GM15510 (cell line): ENCODE results near the gene CIB4.

ENCODE experiments used
- POLR2A ChIP-seq: IDR thresholded peaks from 3 replicates; pipeline ENCODE4 v1.6.1; 2011; ENCODE audit warnings: borderline replicate concordance; ENCODE audit not compliant: insufficient read length; ENCODE audit errors: extremely low read depth

CIB4 gene

DNA sequence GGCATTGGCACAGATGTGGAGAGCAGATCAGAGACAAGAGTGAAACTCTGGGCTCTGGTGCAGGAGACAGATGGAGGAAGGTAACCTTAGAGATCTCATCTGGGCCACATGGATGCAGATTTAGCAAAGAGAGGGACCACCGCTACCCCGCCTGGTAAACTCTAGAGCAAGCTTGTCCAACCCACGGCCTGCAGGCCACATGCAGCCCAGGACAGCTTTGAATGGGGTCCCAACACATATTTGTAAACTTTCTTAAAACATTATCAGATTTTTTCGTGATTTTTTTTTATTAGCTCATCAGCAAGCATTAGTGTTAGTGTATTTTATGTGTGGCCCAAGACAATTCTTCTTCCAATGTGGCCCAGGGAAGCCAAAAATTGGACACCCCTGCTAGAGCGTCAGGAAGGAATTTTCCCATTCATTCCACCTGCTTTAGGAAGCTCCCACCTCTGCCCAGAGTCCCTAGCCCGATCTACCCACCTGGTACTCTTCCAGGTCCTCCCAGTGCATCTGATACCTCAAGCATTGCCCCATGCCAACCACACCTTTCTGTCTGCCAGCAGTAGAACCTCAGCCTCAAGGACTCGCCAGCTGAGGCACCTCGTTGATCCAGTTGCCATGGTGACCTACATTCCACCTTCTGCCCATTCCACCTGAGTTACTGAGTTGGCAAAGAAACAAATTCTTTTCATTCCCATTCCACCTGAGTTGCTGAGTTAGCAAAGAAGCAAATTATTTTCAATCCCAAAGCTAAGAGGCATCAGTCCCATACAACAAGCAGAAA is at the start of gene CIB4:
Gene CIB4, minus strand, starts transcription at position 586 of the 784 bp plus-strand sequence. Its CDS starts 52 bp downstream, at position 534.
- no peak for TF ChIP-seq POLR2A

DNA sequence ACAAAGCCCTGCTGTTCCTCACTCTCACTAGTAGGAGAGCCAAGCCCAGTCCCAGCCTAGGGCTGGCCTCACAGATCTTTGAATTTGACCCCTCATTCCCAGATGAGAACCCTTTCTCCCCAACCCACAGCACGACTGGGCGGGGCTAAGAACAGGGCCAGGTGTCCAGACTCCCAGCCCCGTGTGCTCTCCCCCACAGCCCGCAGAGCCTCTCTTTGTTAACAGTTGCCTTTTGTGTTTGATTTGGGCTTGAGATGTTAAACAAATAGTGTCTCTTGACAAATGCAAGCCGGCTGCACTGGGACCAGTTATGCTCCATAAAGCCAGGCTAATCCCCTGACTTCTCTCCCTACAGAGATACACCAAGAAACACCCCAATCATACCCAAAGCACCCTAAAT is 46.6 kb upstream of the CIB4 start:
- TF ChIP-seq POLR2A: no peak

DNA sequence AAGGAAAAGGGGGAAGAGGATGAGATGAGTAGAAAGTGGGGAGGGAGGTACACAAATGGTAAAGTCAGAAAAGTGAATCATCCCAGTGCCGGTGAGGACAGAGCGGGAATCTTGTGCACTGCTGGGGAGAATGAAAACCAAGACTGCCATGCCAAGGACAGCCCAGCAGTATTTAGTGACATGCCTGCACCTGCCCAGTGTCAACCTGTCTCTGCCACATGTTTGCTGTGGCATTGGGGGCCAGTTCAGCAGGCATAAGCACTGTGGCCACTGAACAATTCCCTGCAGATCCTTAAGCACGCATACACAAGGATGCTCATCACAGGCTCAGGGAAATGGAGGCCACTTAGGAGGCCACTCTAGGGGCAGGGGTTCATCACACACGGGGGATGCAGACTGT is 46.2 kb upstream of the CIB4 start:
- TF ChIP-seq POLR2A: no peak

DNA sequence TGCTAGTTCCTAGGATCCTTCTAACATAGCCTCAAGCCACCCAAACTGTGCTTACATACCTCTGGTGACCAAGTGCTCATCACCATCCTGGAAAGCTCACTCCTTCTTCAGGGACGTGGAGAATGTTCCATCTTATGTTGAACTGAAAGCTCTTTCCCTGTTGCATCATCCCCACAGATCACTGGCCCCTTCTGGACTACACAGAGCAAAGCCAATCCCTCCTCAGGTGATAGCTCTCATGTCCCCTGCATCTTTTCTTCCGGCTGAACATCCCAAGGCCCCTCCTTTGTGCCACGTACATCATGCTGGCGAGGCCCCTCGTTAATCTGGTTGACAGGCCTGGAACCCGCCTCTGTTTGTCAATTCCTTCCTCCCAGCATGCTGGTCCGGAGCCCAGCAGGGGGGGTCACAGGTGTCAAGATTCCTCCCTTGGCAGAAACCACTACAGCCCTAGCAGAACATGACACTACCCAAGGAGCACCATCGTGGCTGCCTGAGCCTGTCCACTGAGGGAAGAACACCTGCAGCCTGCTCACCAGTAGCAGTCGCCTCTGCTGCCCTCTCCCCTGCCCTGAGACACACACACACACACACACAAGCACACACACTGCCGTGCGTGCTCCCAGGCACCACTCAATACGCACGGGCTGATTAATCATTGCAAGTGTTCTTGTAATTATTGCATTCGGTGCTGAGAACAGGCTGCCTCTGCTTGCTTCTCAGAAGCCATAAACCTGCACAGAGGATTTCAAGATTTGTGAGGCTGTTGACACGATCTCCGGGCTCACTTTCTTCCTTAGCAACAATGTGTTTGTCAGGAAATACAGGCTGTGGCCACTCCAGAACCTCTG is 45.0 kb upstream of the CIB4 start:
- TF ChIP-seq POLR2A: no peak

DNA sequence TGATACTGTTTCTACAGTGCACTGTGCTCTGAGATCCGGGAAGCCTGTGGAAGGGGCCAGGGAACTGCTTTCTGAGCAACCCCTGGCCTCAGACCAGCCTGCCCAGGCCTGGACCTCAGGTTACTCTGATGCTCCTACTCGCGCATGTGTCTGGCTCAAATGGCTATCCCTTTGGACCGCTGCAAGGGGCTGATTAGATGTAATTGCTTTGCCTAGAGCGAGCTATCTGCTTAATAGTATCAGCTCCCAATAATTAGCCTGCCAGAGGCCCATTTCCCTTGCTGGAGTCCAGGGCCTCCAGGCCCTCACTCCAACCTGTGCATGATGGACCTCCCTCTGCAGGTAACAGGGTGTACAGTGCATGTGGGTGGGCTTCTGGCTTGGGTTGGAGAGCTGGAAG is 44.2 kb upstream of the CIB4 start:
- TF ChIP-seq POLR2A: no peak

DNA sequence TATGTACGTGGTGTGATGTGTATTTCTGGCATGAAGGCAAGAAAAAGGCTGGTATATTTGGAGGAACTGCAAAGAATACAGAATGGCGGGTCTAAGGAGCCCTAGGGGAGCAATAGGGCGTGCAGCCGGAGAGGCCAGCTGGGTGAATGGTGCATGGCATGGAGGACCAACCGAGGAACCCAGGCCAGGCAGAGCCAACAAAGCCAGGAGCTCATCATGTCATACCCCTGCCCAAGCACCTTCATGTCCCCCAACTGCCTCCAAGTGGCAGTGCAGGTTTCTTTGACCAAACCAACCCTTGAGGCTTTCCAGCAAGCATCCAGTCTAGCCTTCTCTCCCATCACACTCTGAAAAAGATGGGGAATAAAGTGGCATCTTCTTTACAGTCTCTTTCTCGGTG is 42.4 kb upstream of the CIB4 start:
- TF ChIP-seq POLR2A: no peak

DNA sequence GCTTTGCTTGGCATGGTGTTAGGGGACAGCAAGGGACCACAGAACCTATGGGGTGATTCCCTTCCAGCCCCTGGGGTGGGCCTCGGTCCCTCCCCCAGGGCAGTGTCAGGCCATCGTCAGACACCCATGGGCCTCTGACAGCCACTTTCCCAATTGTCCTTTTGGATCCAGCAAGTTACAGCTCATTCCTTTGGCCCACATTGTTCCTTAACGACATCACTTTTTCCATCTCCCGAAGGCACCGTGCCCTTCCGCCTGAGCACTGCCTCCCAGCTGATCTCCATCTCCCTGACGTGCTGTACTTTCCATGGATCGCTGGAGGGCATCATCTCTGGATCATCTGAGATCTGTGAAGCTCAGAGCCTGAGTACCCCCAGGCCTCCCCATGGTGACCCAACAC is 41.0 kb upstream of the CIB4 start:
- TF ChIP-seq POLR2A: no peak

DNA sequence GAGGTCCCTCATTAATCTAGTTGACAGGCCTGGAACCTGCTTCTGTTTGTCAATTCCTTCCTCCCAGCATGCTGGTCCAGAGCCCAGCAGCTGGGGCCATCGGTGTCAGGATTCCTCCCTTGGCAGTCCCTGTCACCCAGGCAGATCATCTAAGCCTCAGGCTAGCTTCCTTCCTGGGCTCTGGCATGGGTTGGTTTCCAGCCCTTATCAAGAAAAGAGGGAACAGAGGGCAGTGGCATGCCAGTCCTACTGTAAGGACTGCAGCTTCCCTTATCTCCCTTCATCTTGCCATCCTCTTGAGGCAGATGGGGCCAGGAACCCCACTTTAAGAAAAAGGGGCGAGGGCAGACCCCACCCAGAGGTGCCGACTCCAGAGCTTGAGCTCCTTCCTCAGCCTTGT is 40.5 kb upstream of the CIB4 start:
- no peak for TF ChIP-seq POLR2A

DNA sequence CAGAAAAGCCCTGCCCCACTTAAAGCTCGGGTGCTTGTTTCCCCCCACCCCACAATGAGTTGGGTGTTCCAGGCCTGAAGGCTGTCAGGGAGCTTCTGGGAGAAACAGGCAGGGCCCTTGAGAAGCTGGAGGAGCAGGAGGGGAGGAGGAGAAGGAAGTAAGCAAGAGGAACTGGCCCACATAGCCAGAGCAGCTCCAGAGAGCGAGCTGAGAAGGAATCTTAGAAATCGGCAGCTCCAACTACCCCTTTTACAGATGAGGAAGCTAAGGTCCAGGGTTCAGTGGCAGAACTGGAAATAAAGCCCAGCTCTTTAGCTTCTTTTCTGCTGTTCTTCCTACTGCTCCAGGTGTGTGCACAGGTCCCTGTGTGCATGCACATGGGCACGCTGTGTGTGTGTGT is 38.7 kb upstream of the CIB4 start:
- no peak for TF ChIP-seq POLR2A

DNA sequence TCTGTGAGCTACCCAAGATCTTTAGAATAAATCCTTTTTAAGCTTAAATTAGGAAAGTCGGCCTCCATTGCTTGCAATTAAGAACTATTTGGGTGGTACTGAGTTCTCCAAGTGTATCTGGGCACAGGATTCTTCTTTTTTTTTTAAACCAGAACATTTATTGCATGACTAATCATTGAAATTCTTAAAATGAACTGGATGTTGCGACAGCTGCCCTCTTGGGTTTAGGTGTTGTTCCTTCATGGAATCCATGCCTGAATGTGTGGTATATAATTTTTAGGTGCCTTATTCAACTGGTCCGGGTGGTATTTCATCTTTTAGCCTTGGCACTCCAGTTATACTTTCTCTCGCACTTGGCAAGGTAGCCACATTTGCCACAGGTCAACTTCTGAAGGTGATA is 36.9 kb upstream of the CIB4 start:
- TF ChIP-seq POLR2A: no peak

DNA sequence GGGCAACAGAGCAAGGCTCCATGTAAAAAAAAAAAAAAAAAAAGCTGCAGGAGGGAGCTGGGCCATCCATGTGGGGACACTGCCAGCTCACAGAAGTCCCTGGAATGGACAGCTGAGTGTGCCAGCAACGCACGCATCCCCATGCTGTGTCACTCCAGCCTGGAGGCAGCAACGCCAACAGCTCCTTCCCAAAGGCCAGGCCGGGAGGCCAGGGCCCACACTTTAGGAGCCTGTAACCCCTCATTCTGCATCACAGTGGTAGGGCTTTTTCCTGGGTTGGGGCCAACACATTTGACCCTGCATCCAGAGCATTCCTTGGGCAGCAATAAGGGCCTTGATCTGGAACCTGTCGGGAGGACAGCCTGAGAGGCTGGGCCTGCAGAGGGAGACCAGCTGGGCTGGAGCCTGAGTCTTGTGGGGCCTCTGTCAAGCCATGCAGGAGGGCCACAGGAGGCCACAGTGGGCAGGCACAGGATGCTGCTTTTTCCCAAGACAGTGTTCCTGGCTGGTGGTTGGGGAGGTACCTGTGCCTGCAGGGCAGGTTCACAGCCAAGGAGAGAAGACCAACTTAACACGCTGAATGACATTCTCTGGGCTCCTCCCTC is 34.6 kb upstream of the CIB4 start:
- no peak for TF ChIP-seq POLR2A

DNA sequence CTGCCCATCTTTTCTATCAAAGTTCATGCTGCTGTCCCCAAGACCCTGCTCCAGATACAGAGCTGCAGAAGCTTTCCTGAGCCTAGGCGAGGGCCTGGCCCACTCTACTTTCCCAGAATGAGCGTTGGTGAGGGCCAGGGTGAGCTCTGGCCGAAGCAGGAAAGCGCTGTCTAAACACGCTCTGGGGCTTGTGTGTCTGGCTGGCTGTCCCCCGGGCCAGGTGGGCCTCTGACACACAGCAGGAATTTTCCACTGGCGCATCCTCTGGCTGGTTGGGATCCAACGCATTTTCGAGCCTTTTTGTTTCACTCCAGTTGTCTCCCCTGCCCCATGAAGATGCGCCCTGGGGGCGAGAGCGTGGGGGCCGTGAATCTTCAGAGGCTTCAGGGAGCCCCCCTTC is 33.6 kb upstream of the CIB4 start:
- no peak for TF ChIP-seq POLR2A

DNA sequence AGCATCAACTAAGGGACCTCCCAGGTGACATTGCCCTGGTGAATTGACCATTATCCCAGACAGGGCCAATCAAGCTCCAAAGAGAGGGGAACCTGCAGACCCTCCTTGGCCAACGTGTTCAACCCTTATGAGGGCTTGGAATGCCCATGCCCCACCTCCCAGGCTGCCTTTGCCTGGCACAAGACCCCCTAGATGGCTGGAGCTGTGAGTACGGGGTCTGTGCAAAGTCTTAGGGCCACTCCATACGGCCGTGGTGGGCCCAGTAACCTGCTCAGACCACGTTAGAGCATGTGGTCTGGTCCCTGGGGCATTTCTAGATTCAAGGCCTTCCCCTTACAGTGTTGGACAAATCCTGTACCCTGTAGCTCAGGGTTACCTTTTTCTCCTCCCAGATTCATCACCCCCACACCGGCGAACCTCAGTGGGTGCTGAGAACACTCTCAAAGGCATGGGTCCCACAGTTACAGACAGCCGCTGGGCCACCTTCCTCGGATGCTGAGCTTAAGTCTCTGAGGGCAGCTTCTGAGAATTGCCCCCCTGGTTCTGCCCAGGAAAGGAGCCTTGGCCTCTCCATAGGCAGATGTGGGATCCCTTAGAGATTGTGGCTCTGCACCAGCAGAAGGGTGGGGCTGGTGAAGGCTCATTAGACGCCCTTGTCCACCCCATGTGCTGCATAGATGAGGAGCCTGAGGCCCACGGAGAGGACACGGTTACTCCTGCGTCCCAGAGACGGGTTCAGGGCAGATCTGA is 33.0 kb upstream of the CIB4 start:
- TF ChIP-seq POLR2A: no peak

DNA sequence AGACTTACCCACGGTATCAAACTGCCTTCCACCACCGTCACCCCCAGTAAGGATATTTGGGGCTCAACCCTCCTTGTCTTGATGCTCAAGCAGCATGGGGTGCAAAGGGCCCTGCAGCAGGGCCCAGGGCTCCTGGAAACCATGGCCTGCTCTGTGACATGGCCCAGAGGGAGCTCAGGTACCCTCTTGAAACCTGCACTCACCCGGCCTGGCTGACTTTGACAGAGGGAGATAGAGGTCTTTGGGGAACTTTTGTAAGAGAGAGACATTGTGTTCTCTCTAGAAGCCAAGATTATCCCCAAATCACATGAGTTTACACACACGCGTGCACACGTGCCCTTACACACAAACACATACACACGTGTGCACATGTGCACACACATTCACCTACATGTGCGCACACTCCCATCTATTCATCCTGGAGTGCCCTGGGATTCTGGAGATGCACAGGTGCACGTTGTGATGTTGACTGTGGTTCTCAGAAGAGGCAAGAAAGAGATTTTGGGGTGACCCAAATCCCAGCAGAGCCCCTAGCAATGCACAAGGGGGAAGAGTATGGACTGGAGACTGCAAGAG is 31.7 kb upstream of the CIB4 start:
- TF ChIP-seq POLR2A: no peak
